ENCODE measurements around the gene GUCY2C. TPM values are rescaled to one million over a fixed set of nuclear protein-coding genes. Genes with fewer than 3 reads are reported as not detected.

GUCY2C gene
- total RNA-seq, 4 donors from 2014 or later = 0.19 TPM; not detected in 3

GRCh38 chr12:14589169-14590004, 107.0 kb downstream of the GUCY2C start:
- 80% methylated on average over 1 of the region's 18 CpGs; no CpG with 5 or more reads in 1 of the 2 donors for WGBS, 2 donors

DNA sequence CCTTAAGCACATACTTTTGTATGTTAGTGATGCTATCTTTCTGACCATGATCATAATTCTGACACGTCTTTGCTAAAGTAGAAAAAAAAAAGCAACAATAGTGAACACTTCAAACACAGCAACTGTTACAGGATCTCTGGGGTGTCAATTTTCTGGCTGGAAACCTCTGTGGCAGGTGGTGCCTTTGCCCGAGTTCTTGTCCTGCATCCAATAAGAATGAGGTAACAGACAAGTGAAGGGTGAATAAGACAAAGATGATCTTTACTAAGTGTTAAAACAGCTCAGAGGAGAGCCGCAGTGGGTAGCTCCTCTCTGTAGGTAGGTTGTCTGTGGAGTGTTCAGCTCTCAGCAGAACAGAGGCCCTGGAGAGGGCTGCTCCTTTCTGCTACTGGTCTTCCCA, 107.8 kb downstream of the GUCY2C start:
- no peak overlapping the region for H3K4me3 ChIP-seq
- H3K9me3 ChIP-seq = no peaks in the 10 kb centered on the region
- no peaks in the 10 kb centered on the region for H3K27me3 ChIP-seq
- H3K4me1 ChIP-seq = no peaks in the 10 kb centered on the region
- intact Hi-C loops (cut with DNase I) = no loop called here
- no peak for DNase-seq
- TF ChIP-seq POLR2A (IDR thresholded peaks at IDR 0.05) (no peak), CTCF (IDR thresholded peaks at IDR 0.05) (no peak)
- WGBS, 2 donors = 79 to 81% methylated on average over 3 of the region's 3 CpGs
- H3K36me3 ChIP-seq = no peaks in the 10 kb centered on the region
- no peak overlapping the region for H3K27ac ChIP-seq

More at GRCh38 chr12:14589169-14590004, 107.0 kb downstream of the GUCY2C start:
- no peaks in the 10 kb centered on the region for H3K36me3 ChIP-seq
- no peaks in the 10 kb centered on the region for H3K4me1 ChIP-seq
- H3K27ac ChIP-seq = no peak overlapping the region
- TF ChIP-seq CTCF (IDR thresholded peaks at IDR 0.05) (no peak), POLR2A (IDR thresholded peaks at IDR 0.05) (no peak)
- intact Hi-C loops (cut with DNase I) = no loop called here
- DNase-seq = no peak
- H3K4me3 ChIP-seq = no peak overlapping the region
- no peaks in the 10 kb centered on the region for H3K9me3 ChIP-seq
- H3K27me3 ChIP-seq = no peaks in the 10 kb centered on the region

- Histone ChIP-seq H3K27ac (no peak overlapping the region), H3K9me3 (no peaks in the 10 kb centered on the region), H3K4me1 (peaks cover 0 to 38% (median 0%) of the 10 kb centered on the region in 3 donors), H3K4me3 (no peak overlapping the region), H3K36me3 (no peaks in the 10 kb centered on the region), H3K27me3 (no peaks in the 10 kb centered on the region)
- no peak for TF ChIP-seq POLR2A (IDR thresholded peaks at IDR 0.05)
- TF ChIP-seq CTCF (IDR thresholded peaks at IDR 0.05) = no peak
- intact Hi-C loops (cut with DNase I) = no loop called here
- 64 to 96% methylated on average over 7 to 8 of the region's 8 CpGs for WGBS, 2 donors
- no peak for DNase-seq
Measured at GRCh38 chr12:14578646-14579045, 117.8 kb downstream of the GUCY2C start.

GRCh38 chr12:14577344-14577743, 119.1 kb downstream of the GUCY2C start:
- no peak for DNase-seq
- no peak for TF ChIP-seq POLR2A (IDR thresholded peaks at IDR 0.05)
- no peak for TF ChIP-seq CTCF (IDR thresholded peaks at IDR 0.05)
- Histone ChIP-seq H3K27ac (no peak overlapping the region), H3K4me3 (no peak overlapping the region), H3K4me1 (peaks cover 0 to 36% (median 0%) of the 10 kb centered on the region in 3 donors), H3K36me3 (no peaks in the 10 kb centered on the region), H3K9me3 (no peaks in the 10 kb centered on the region), H3K27me3 (no peaks in the 10 kb centered on the region)
- intact Hi-C loops (cut with DNase I) = no loop called here
- WGBS, 2 donors = 60 to 65% methylated on average over 1 of the region's 1 CpG

DNA sequence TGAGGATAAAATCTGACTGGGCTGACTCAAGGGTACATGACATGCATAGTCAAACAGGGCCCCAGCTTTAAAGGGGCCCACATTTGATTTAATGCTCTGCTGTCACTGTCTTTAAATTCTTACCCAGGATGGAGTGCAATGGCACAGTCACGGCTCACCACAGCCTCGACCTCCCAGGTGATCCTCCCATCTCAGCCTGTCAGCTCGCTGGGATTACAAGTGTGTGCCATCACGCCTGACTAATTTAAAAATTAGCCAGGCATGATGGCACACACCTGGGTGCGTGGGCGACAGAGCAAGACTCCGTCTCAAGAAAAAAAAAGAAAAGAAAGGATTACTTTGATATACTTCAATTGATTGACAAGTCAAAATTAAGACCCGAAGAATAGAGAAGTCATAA, 119.5 kb downstream of the GUCY2C start:
- intact Hi-C loops (cut with DNase I) = no loop called here
- TF ChIP-seq CTCF (IDR thresholded peaks at IDR 0.05) (no peak), POLR2A (IDR thresholded peaks at IDR 0.05) (no peak)
- Histone ChIP-seq H3K27ac (no peak overlapping the region), H3K4me1 (peaks cover 0 to 32% (median 0%) of the 10 kb centered on the region in 3 donors), H3K4me3 (no peak overlapping the region), H3K36me3 (no peaks in the 10 kb centered on the region), H3K27me3 (no peaks in the 10 kb centered on the region), H3K9me3 (no peaks in the 10 kb centered on the region)
- 75% methylated on average over 8 of the region's 8 CpGs for WGBS, 2 donors
- DNase-seq = no peak

All from esophagus squamous epithelium (tissue), 5 donors.